Panc1 (cell line): Measurements from ENCODE around the gene ZKSCAN1.

Source experiments
- POLR2AphosphoS5 ChIP-seq: IDR thresholded peaks from 2 replicates; pipeline ENCODE4 v1.6.1; 2012; ENCODE audit warnings: mild to moderate bottlenecking, low read depth, low read length, moderate library complexity
- REST ChIP-seq, 2 experiments: IDR thresholded peaks; 2 replicates each; pipeline ENCODE4 v1.6.1; 2011 to 2012; ENCODE audit warnings: low read depth in 2 of 2, control low read depth in 1 of 2, low read length in 1 of 2, mild to moderate bottlenecking in 1 of 2, moderate library complexity in 1 of 2; ENCODE audit not compliant: insufficient read depth in 1 of 2
- TF ChIP-seq, protein P1 (sequence below): fragments of 450-650 bp; IDR thresholded peaks from 2 replicates; pipeline ENCODE4 v1.5.1; 2017; ENCODE audit warnings: mild to moderate bottlenecking

DNA sequence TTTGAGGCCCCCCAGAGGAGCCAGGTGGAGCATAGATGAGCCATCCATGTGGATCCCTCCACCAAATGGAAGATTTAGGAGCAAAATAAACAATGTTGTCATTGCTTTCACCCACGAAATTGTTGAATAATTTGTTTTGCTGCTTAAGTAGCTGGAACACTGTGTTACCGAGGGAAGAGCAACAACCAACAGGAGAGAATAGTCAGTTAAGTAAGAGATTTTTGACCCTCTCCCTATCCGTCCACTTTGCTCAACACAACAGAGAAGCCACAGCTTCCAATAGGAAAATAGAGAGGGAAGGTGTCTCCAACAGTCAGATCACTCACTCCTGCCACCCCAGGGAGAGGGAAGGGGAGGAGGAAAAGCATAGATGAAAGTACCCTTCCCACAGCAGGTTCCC lies 3.9 kb upstream of the ZKSCAN1 start:
- TF ChIP-seq, protein P1, sequence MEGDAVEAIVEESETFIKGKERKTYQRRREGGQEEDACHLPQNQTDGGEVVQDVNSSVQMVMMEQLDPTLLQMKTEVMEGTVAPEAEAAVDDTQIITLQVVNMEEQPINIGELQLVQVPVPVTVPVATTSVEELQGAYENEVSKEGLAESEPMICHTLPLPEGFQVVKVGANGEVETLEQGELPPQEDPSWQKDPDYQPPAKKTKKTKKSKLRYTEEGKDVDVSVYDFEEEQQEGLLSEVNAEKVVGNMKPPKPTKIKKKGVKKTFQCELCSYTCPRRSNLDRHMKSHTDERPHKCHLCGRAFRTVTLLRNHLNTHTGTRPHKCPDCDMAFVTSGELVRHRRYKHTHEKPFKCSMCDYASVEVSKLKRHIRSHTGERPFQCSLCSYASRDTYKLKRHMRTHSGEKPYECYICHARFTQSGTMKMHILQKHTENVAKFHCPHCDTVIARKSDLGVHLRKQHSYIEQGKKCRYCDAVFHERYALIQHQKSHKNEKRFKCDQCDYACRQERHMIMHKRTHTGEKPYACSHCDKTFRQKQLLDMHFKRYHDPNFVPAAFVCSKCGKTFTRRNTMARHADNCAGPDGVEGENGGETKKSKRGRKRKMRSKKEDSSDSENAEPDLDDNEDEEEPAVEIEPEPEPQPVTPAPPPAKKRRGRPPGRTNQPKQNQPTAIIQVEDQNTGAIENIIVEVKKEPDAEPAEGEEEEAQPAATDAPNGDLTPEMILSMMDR = no peak
- no peak for TF ChIP-seq POLR2AphosphoS5
- no peak for TF ChIP-seq REST (IDR thresholded peaks at IDR 0.05; ENCODE audit: insufficient read depth in 1 of 2, low read depth in 2 of 2, low read length in 1 of 2)
